GM10847 (cell line): ENCODE data around the gene SLCO2A1.

Source experiments
- POLR2A ChIP-seq: IDR thresholded peaks from 2 replicates; pipeline ENCODE4 v1.6.1; 2011; ENCODE audit not compliant: insufficient read length; ENCODE audit errors: extremely low read depth

Gene SLCO2A1

GRCh38 chr3:134029734-134030378 lies at the start of gene SLCO2A1:
Gene SLCO2A1, minus strand, starts transcription at chr3:134029925. Its CDS starts 123 bp downstream, at chr3:134029802.
- no peak for TF ChIP-seq POLR2A

GRCh38 chr3:134079111-134079547 lies 49.4 kb upstream of the SLCO2A1 start:
- TF ChIP-seq POLR2A = no peak

- no peak for TF ChIP-seq POLR2A
These were observed 48.6 kb upstream of the SLCO2A1 start for GRCh38 chr3:134078169-134078831.

DNA sequence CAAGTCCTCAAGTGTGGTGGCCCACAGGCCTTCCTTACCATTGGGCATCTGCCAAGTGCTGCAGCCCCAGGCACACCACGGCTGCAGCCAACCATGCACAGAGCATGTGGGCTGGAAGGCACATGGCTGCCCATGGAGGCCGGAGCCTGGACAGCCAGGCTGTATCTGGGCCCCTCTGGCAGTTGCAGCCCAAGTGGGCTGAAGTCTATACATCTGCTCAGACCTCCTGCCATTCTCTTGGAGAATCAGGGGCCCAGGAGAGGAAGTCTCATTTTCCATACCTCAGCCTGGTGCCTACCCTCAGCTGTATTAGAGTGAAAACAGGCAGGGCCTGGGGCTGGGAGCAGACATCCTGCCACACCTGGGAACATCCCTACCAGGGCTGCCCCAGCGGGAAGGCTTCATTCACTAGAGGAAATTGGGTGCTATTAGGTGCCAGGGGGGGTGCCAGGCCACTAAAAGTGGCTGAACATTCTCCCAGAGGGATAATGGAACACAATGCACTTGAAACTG lies 48.0 kb upstream of the SLCO2A1 start:
- TF ChIP-seq POLR2A = no peak

- no peak for TF ChIP-seq POLR2A
These were observed 47.1 kb upstream of the SLCO2A1 start for GRCh38 chr3:134076851-134077250.

- TF ChIP-seq POLR2A = no peak
These were observed 46.1 kb upstream of the SLCO2A1 start for GRCh38 chr3:134075846-134076245.

- TF ChIP-seq POLR2A = no peak
These were observed 45.8 kb upstream of the SLCO2A1 start for GRCh38 chr3:134075568-134075825.

DNA sequence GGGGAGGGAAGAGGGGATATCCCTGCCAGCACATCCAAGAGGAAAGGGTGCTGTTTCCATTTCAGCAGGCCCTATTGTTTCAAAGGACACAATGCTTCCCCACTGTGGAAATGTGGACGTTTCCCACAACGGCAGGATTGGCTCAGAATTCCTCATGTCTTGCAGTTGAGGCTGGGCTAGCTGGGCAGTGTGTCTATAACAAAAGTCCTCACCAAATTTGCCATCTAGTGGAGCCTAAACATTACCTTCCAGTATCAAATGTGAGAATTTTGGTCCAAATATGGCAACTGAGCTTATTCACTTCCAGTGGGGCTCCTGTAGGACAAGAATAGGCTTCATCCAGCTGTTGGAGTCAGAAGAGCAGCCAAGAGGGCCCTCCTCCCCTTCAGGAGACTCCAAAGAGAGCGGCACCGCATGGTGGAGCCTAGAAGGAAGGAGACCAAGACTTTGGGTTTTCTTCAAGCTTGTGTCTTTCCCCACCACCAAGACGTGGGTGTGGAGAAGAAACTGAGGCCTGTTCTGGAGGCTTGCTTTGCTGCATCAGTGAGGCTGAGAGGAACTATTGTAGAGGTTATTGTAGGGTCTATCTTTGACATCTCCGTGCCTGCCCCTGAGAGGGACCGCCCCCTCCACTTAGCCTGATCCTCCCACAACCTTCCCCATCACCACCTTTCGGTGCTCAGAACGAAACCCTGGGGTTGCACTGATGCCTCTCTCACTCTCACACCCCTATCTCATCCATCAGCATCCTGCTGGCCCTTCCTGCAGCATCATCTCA lies 45.3 kb upstream of the SLCO2A1 start:
- no peak for TF ChIP-seq POLR2A

DNA sequence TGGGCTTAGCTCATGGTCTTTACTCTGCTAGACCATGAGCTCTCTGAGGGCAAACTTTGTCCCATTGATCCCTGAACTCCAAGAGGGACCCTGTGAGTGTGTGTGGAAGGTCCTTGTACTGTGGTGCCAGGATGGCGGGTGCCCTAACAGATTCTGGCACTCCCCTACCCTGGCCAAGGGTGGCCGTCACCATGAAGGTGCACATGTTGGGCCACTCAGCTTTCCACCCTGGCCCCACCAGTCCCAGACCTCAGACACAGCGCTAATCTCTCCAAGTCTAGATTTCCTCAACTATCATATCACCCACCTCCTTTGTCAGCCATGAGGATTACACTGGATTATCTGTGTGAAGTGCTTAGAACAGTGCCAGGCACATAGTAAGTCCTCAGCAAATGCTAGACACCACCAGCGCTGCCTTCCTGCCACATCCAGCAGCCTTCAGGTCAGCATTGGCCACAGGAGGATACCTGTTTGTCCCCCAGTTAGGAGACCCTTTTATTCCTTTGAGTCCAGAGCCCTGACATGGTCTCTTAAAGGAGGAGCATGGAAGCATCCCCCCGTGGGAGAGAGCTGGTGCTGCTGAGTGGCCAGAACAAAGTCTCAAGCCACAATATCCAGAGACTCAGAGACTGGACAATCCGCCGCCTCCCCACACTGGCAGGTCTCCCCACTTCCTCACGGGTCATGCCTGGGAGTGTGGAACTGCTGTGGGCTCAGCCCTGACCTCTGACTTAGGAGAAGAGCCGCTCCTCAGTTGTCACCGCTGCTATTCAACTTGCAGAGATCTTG lies 44.5 kb upstream of the SLCO2A1 start:
- no peak for TF ChIP-seq POLR2A

GRCh38 chr3:134073583-134073945 lies 43.8 kb upstream of the SLCO2A1 start:
- TF ChIP-seq POLR2A = no peak

DNA sequence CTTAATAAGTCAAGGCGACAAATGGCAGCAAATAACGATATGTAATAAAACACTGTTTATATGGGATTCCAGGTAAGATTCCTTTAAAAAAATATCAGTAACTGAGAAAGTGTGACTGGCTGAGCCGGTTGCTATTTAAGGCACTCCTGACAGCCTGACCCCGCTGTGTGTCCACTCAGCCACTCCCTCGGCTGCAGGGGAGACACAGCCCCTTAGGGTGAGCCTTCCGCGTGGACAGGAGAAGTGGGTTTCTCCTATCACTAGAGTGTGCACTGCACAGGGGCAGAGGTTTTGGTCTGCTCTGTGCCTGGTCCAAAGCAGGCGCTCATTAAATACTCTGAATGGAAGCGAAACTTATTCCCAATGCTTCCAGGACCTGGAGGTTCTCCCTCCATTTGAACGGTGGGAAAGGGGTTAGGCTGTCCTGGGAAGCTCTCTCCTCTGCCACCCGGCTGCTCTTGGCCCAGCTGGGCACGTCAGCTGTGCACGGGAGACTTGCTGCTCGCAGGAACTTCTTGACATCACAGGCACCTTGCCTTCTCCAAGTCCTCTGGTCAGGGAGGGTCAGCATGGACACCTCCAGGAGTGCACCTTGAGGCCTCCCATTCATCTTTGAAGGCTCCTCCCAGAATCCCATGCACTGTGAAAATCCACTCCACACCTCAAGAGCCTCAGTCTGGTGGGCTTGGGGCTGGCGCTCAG lies 43.3 kb upstream of the SLCO2A1 start:
- TF ChIP-seq POLR2A = no peak

- TF ChIP-seq POLR2A = no peak
These were observed 38.7 kb upstream of the SLCO2A1 start for GRCh38 chr3:134068429-134068828.

GRCh38 chr3:134067531-134068161 lies 37.9 kb upstream of the SLCO2A1 start:
- no peak for TF ChIP-seq POLR2A
